ENCODE data around the gene ELOVL1.

Gene ELOVL1

GRCh38 chr1:43358121-43358745 lies 9.6 kb downstream of the ELOVL1 start:
- TF ChIP-seq CTCF (IDR thresholded peaks at IDR 0.05), result peak; percentile 54; the same call in 1 of the 2 replicates

- TF ChIP-seq CTCF (IDR thresholded peaks at IDR 0.05), result no peak
Observed at GRCh38 chr1:43357251-43357650, 10.6 kb downstream of the ELOVL1 start.

- no peak for TF ChIP-seq CTCF (IDR thresholded peaks at IDR 0.05)
Observed at GRCh38 chr1:43354936-43355335, 12.9 kb downstream of the ELOVL1 start.

GRCh38 chr1:43354471-43354870 lies 13.3 kb downstream of the ELOVL1 start:
- no peak for TF ChIP-seq CTCF (IDR thresholded peaks at IDR 0.05)

GRCh38 chr1:43352881-43353280 lies 14.9 kb downstream of the ELOVL1 start:
- no peak for TF ChIP-seq CTCF (IDR thresholded peaks at IDR 0.05)

- no peak for TF ChIP-seq CTCF (IDR thresholded peaks at IDR 0.05)
Observed at GRCh38 chr1:43352351-43352705, 15.5 kb downstream of the ELOVL1 start.

GRCh38 chr1:43351421-43352350 lies 16.1 kb downstream of the ELOVL1 start:
- no peak for TF ChIP-seq CTCF (IDR thresholded peaks at IDR 0.05)
